Measurements from ENCODE around the gene DEGS2.

DEGS2 gene

GRCh38 chr14:100137173-100137572 is 22.3 kb downstream of the DEGS2 start:
- no peak overlapping the region for H2AK5ac ChIP-seq (ENCODE audit: low read length)
- H2BK5ac ChIP-seq (ENCODE audit: low read depth, low read length, poor library complexity), result no peak overlapping the region
- no peak overlapping the region for H2BK12ac ChIP-seq (ENCODE audit: low read length)
- H4K12ac ChIP-seq (ENCODE audit: low read depth, low read length), result no peak overlapping the region
- no peak overlapping the region for H3K9ac ChIP-seq (ENCODE audit: low read length)
- H3K4me1 ChIP-seq (ENCODE audit: control insufficient read depth in 1 of 2, insufficient read depth in 2 of 2, low read length in 2 of 2), result peaks cover 8 to 14% of the 10 kb centered on the region in 2 experiments
- DNase-seq, result no peak
- no peak overlapping the region for H2AFZ ChIP-seq (ENCODE audit: insufficient read depth, low read length, poor library complexity)
- no peak overlapping the region for H3K14ac ChIP-seq (ENCODE audit: low read length)
- peaks cover 8 to 15% of the 10 kb centered on the region in 2 experiments for H3K36me3 ChIP-seq (ENCODE audit: control insufficient read depth in 1 of 2, insufficient read depth in 2 of 2, low read length in 2 of 2)
- WGBS (ENCODE audit: extremely low coverage, insufficient coverage, insufficient read length), result no CpG with 5 or more reads among the region's 8 CpGs
- H3K18ac ChIP-seq (ENCODE audit: low read length), result no peak overlapping the region
- H3K4me3 ChIP-seq (ENCODE audit: low read depth, low read length), result no peak overlapping the region
- no peak overlapping the region for H3K27ac ChIP-seq (ENCODE audit: low read depth, low read length)
- H3K4ac ChIP-seq (ENCODE audit: low read depth, low read length), result no peak overlapping the region
- no peak overlapping the region for H4K91ac ChIP-seq (ENCODE audit: low read depth, low read length)
- no peak overlapping the region for H3K4me2 ChIP-seq (ENCODE audit: low read length)
- H3K23ac ChIP-seq (ENCODE audit: low read length), result no peak overlapping the region
- H3K79me1 ChIP-seq (ENCODE audit: low read length), result no peaks in the 10 kb centered on the region
- H3K9me3 ChIP-seq (ENCODE audit: insufficient read depth, low read depth, low read length), result no peaks in the 10 kb centered on the region
- no peak overlapping the region for H4K8ac ChIP-seq (ENCODE audit: low read depth, low read length)
- no peaks in the 10 kb centered on the region for H3K27me3 ChIP-seq (ENCODE audit: insufficient read depth, low read length)
- no peaks in the 10 kb centered on the region for H3K79me2 ChIP-seq (ENCODE audit: control insufficient read depth, insufficient read depth, low read length, poor library complexity)
- H2BK120ac ChIP-seq (ENCODE audit: insufficient read depth, low read length, poor library complexity), result no peak overlapping the region

GRCh38 chr14:100135784-100136183 is 23.7 kb downstream of the DEGS2 start:
- Histone ChIP-seq H3K4ac (ENCODE audit: low read depth, low read length) (no peak overlapping the region), H3K27me3 (ENCODE audit: insufficient read depth, low read length) (no peaks in the 10 kb centered on the region), H2BK120ac (ENCODE audit: insufficient read depth, low read length, poor library complexity) (no peak overlapping the region), H4K91ac (ENCODE audit: low read depth, low read length) (no peak overlapping the region), H3K36me3 (ENCODE audit: control insufficient read depth in 1 of 2, insufficient read depth in 2 of 2, low read length in 2 of 2) (peaks cover 8 to 16% of the 10 kb centered on the region in 2 experiments), H3K4me1 (ENCODE audit: control insufficient read depth in 1 of 2, insufficient read depth in 2 of 2, low read length in 2 of 2) (peaks cover 0 to 6% of the 10 kb centered on the region in 2 experiments), H2BK12ac (ENCODE audit: low read length) (no peak overlapping the region), H3K18ac (ENCODE audit: low read length) (no peak overlapping the region), H3K79me2 (ENCODE audit: control insufficient read depth, insufficient read depth, low read length, poor library complexity) (no peaks in the 10 kb centered on the region), H3K27ac (ENCODE audit: low read depth, low read length) (no peak overlapping the region), H3K9ac (ENCODE audit: low read length) (no peak overlapping the region), H3K4me3 (ENCODE audit: low read depth, low read length) (no peak overlapping the region), H3K4me2 (ENCODE audit: low read length) (no peak overlapping the region), H2AFZ (ENCODE audit: insufficient read depth, low read length, poor library complexity) (no peak overlapping the region), H4K12ac (ENCODE audit: low read depth, low read length) (no peak overlapping the region), H2AK5ac (ENCODE audit: low read length) (no peak overlapping the region), H3K23ac (ENCODE audit: low read length) (no peak overlapping the region), H3K79me1 (ENCODE audit: low read length) (no peaks in the 10 kb centered on the region), H4K8ac (ENCODE audit: low read depth, low read length) (no peak overlapping the region), H3K9me3 (ENCODE audit: insufficient read depth, low read depth, low read length) (no peaks in the 10 kb centered on the region), H2BK5ac (ENCODE audit: low read depth, low read length, poor library complexity) (no peak overlapping the region), H3K14ac (ENCODE audit: low read length) (no peak overlapping the region)
- no CpG with 5 or more reads among the region's 5 CpGs for WGBS (ENCODE audit: extremely low coverage, insufficient coverage, insufficient read length)
- no peak for DNase-seq

- Histone ChIP-seq H3K4me3 (ENCODE audit: low read depth, low read length) (no peak overlapping the region), H2BK5ac (ENCODE audit: low read depth, low read length, poor library complexity) (no peak overlapping the region), H3K79me2 (ENCODE audit: control insufficient read depth, insufficient read depth, low read length, poor library complexity) (no peaks in the 10 kb centered on the region), H2AFZ (ENCODE audit: insufficient read depth, low read length, poor library complexity) (no peak overlapping the region), H4K91ac (ENCODE audit: low read depth, low read length) (no peak overlapping the region), H3K18ac (ENCODE audit: low read length) (no peak overlapping the region), H3K4ac (ENCODE audit: low read depth, low read length) (no peak overlapping the region), H3K9ac (ENCODE audit: low read length) (no peak overlapping the region), H3K4me1 (ENCODE audit: control insufficient read depth in 1 of 2, insufficient read depth in 2 of 2, low read length in 2 of 2) (peaks cover 0 to 3% of the 10 kb centered on the region in 2 experiments), H3K27ac (ENCODE audit: low read depth, low read length) (no peak overlapping the region), H3K23ac (ENCODE audit: low read length) (no peak overlapping the region), H3K14ac (ENCODE audit: low read length) (no peak overlapping the region), H2BK120ac (ENCODE audit: insufficient read depth, low read length, poor library complexity) (no peak overlapping the region), H3K27me3 (ENCODE audit: insufficient read depth, low read length) (no peaks in the 10 kb centered on the region), H2BK12ac (ENCODE audit: low read length) (no peak overlapping the region), H3K9me3 (ENCODE audit: insufficient read depth, low read depth, low read length) (no peaks in the 10 kb centered on the region), H3K4me2 (ENCODE audit: low read length) (no peak overlapping the region), H3K79me1 (ENCODE audit: low read length) (no peaks in the 10 kb centered on the region), H2AK5ac (ENCODE audit: low read length) (no peak overlapping the region), H4K12ac (ENCODE audit: low read depth, low read length) (no peak overlapping the region), H3K36me3 (ENCODE audit: control insufficient read depth in 1 of 2, insufficient read depth in 2 of 2, low read length in 2 of 2) (peaks cover 8 to 16% of the 10 kb centered on the region in 2 experiments), H4K8ac (ENCODE audit: low read depth, low read length) (no peak overlapping the region)
- no peak for DNase-seq
- no CpG with 5 or more reads among the region's 9 CpGs for WGBS (ENCODE audit: extremely low coverage, insufficient coverage, insufficient read length)
Measured at GRCh38 chr14:100135073-100135472, 24.4 kb downstream of the DEGS2 start.

- Histone ChIP-seq H3K18ac (ENCODE audit: low read length) (no peak overlapping the region), H2BK5ac (ENCODE audit: low read depth, low read length, poor library complexity) (no peak overlapping the region), H2BK12ac (ENCODE audit: low read length) (no peak overlapping the region), H3K36me3 (ENCODE audit: control insufficient read depth in 1 of 2, insufficient read depth in 2 of 2, low read length in 2 of 2) (peaks cover 8 to 16% of the 10 kb centered on the region in 2 experiments), H3K79me1 (ENCODE audit: low read length) (no peaks in the 10 kb centered on the region), H3K4me2 (ENCODE audit: low read length) (no peak overlapping the region), H3K79me2 (ENCODE audit: control insufficient read depth, insufficient read depth, low read length, poor library complexity) (no peaks in the 10 kb centered on the region), H4K12ac (ENCODE audit: low read depth, low read length) (no peak overlapping the region), H3K23ac (ENCODE audit: low read length) (no peak overlapping the region), H3K9ac (ENCODE audit: low read length) (no peak overlapping the region), H3K14ac (ENCODE audit: low read length) (no peak overlapping the region), H2AK5ac (ENCODE audit: low read length) (no peak overlapping the region), H3K9me3 (ENCODE audit: insufficient read depth, low read depth, low read length) (no peaks in the 10 kb centered on the region), H2AFZ (ENCODE audit: insufficient read depth, low read length, poor library complexity) (no peak overlapping the region), H3K27me3 (ENCODE audit: insufficient read depth, low read length) (no peaks in the 10 kb centered on the region), H3K4ac (ENCODE audit: low read depth, low read length) (no peak overlapping the region), H4K91ac (ENCODE audit: low read depth, low read length) (no peak overlapping the region), H3K27ac (ENCODE audit: low read depth, low read length) (no peak overlapping the region), H4K8ac (ENCODE audit: low read depth, low read length) (no peak overlapping the region), H2BK120ac (ENCODE audit: insufficient read depth, low read length, poor library complexity) (no peak overlapping the region), H3K4me1 (ENCODE audit: control insufficient read depth in 1 of 2, insufficient read depth in 2 of 2, low read length in 2 of 2) (peaks cover 0 to 3% of the 10 kb centered on the region in 2 experiments), H3K4me3 (ENCODE audit: low read depth, low read length) (no peak overlapping the region)
- no CpG with 5 or more reads among the region's 8 CpGs for WGBS (ENCODE audit: extremely low coverage, insufficient coverage, insufficient read length)
- no peak for DNase-seq
Measured at GRCh38 chr14:100134586-100134985, 24.9 kb downstream of the DEGS2 start.

Data from trophoblast cell (in vitro differentiated cells and primary cell).